ENCODE results near the gene DEFB113.

Gene DEFB113

DNA sequence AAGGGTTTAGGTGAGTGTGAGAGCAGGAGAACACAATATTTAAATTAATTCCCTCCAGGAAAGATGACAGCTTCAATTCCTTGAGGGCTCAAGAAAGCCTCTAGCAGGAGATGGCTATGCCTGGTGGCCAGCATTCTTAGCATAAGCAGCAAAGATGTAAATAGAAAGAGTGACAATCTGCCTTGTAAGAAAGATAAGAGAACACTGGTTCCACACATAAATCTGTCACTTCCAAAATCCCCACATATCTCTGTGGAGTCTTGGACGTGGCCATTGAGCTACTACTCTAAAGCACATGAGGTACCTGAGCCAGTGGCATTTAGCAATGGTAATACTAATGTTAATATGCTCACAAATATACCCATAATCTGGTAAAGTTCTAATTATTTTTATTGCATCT, 34.7 kb downstream of the DEFB113 start:
- DNase-seq: no peak

DNA sequence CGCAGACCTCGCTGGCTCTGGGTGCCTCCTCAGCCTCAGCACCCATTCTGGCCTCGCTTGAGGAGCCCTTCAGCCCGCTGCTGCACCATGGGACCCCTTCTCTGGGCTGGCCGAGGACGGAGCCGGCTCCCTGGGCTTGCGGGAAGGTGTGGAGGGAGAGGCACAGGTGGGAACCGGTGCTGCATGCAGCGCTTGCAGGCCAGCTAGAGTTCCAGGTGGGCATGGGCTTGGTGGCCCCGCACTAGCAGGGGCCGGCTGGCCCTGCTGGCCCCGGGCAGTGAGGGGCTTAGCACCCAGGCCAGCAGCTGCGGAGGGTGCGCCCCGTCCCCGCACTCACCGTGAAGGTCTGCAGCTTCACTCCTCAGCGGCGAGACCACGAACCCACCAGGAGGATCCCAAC, 35.9 kb downstream of the DEFB113 start:
- no peak for DNase-seq

DNA sequence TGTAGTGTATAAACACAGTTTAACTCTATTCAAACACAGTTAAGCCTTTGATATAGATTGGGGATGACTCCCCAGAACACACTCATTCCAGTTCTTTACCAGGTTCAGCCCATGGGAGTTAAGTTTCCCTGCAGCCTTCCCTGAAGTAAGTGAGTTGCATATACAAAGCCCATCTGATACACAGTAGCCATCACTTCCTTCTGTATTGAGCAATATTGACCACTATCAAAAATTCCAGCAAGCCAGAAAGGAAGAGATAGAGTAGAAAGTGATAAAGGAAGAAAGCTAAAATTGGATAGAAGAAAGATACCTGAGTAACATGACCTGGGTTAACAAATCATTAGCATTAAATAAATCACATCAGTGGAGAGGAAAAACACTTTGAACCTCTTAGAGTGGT, 40.1 kb downstream of the DEFB113 start:
- no peak for DNase-seq

DNA sequence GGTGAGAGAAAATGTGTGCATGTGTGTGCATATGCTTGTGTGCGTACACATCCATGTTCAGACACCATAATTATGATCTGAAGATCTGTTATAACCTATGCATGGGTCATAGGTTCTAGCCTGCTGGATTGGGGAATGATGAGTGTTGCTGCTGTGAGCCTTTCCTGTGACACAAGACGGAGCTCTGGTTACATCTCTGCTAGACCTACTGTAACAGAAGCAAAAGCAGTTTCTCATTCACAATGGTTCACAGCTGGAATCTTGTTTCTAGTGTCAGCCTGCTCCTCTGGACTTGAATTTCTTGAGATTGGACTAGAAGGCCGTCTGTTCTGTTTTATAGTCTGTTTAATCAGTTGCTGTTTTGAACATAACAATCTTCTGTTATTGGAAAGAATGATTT, 45.6 kb downstream of the DEFB113 start:
- no peak for DNase-seq

DNA sequence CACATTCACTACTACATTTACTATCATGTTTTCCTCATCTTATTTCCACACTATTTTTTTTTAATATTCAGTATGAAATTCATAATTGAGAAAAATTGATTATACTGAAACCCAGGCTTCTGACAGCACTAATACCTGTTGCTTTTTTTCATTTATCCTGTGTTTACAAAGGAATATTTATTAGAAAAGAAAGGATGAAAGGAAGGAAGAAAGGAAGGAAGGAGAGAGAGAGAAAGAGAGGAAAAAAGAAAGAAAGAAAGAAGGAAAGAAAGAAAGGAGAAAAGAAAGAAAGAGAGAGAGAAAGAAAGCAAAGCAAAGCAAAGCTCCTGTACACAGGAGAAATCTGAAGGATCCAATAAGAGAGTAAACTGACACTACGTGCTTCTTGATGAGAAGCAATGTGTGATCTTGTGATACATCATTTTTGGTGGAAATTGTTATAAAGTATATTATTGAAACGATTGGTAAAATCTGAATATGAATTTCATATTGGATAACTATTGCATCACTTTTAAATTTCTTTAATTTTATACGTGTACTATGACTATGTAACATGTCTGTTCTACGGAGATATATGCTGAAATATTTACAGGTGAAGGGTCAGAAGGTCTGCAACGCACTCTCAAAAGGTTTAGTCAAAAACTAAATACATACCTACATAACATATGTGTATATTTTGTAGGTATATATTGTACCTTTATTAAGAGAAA, 49.3 kb downstream of the DEFB113 start:
- DNase-seq: no peak

DNA sequence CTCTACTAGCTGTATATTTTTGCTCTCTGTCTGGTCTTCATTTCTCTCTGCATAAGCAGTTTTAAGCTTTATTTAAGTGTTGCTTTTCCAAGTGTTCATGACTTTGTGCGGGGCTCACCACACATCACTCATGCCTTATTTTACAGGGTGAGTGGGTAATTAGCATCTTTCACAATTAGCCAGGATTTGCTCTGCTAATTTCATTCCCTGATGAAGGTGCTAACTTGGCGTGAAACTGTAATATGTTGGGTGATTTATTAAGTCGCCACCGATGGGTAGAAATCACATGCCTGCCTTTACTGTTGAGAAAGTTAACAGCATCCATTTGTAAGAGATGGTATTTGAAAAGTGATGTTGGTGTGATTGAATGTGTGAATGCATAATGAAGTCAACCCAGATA, 50.2 kb downstream of the DEFB113 start:
- no peak for DNase-seq

DNA sequence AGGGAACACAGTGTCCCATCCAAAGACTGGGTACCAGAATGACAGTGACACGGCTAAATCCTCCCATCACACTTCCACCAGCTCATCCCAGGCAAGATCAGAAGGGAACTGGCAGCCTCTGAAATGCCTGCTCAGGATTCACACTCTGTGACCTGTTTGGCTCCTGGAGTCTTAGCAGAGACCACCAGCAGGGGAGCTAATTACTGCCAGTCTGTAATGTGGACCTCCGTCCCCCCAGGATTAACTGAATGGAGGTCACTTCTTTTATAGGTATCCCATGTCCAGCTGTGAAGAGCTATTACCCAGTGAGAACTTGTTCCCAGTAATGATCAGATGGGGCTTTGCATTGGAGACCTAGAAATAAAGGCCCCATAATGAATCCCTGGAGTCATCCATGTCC, 50.6 kb downstream of the DEFB113 start:
- no peak for DNase-seq
